ENCODE measurements around the gene CDCA4. TPM values are rescaled to one million over a fixed set of nuclear protein-coding genes. Genes with fewer than 3 reads are reported as not detected.

The CDCA4 gene
- total RNA-seq, 1 experiment from 2014 or later = 57.7 TPM

- Histone ChIP-seq H3T11ph (ENCODE audit: low read length) (no peak overlapping the region), H2AFZ (ENCODE audit: low read length) (no peak overlapping the region), H3K23ac (ENCODE audit: insufficient read length, low read depth, low read length) (no peak overlapping the region), H2BK5ac (ENCODE audit: insufficient read length, low read length) (no peak overlapping the region), H3K79me2 (ENCODE audit: insufficient read depth, low read length) (no peaks in the 10 kb centered on the region), H4K20me1 (ENCODE audit: control insufficient read depth, insufficient read depth, insufficient read length) (no peaks in the 10 kb centered on the region), H3K79me1 (ENCODE audit: insufficient read depth, low read depth, low read length, poor library complexity, severe bottlenecking) (no peaks in the 10 kb centered on the region), H3K27me3 (ENCODE audit: insufficient read depth, low read length) (no peaks in the 10 kb centered on the region), H2BK20ac (ENCODE audit: low read depth, low read length, poor library complexity, severe bottlenecking) (no peak overlapping the region), H4K91ac (ENCODE audit: insufficient read length, low read depth, low read length) (no peak overlapping the region), H3K56ac (ENCODE audit: insufficient read length, low read depth, low read length) (no peak overlapping the region), H4K8ac (replicated peaks; ENCODE audit: insufficient read length, low read depth, low read length) (no peak overlapping the region), H2BK120ac (ENCODE audit: low read depth, low read length, poor library complexity, severe bottlenecking) (no peak overlapping the region), H3K4me1 (ENCODE audit: insufficient read depth, low read length) (no peaks in the 10 kb centered on the region), H3K9me3 (ENCODE audit: control insufficient read depth, low read depth, low read length) (no peaks in the 10 kb centered on the region), H2BK12ac (ENCODE audit: insufficient read length, low read depth, low read length) (no peak overlapping the region), H3K14ac (ENCODE audit: insufficient read depth, low read length) (no peak overlapping the region), H2BK15ac (ENCODE audit: low read depth, low read length) (no peak overlapping the region), H2AK5ac (ENCODE audit: insufficient read length, low read length) (no peak overlapping the region), H3K9ac (ENCODE audit: extremely low read depth, insufficient read length, low read length) (no peak overlapping the region), H3K18ac (ENCODE audit: insufficient read length, low read depth, low read length) (no peak overlapping the region), H3K23me2 (ENCODE audit: insufficient read length, low read depth, low read length, poor library complexity, severe bottlenecking) (no peaks in the 10 kb centered on the region), H3K4me2 (ENCODE audit: insufficient read depth, insufficient read length, low read length) (no peak overlapping the region), H4K5ac (ENCODE audit: insufficient read length, low read depth, low read length) (no peak overlapping the region), H3K4ac (ENCODE audit: low read depth, low read length) (no peak overlapping the region), H3K27ac (ENCODE audit: insufficient read length, low read depth, low read length) (no peak overlapping the region)
- Mint-ChIP-seq H3K27ac (no peak overlapping the region), H3K9me3 (no peaks in the 10 kb centered on the region), H3K4me1 (peaks cover 4 to 8% of the 10 kb centered on the region in 2 experiments; a peak in 2 of 4 replicates), H3K4me3 (no peak overlapping the region), H3K36me3 (ENCODE audit: insufficient read depth in 1 of 3, low read depth in 3 of 3) (no peaks in the 10 kb centered on the region), H3K27me3 (ENCODE audit: low read depth) (peaks cover 17% of the 10 kb centered on the region)
- TF ChIP-seq, protein P1, sequence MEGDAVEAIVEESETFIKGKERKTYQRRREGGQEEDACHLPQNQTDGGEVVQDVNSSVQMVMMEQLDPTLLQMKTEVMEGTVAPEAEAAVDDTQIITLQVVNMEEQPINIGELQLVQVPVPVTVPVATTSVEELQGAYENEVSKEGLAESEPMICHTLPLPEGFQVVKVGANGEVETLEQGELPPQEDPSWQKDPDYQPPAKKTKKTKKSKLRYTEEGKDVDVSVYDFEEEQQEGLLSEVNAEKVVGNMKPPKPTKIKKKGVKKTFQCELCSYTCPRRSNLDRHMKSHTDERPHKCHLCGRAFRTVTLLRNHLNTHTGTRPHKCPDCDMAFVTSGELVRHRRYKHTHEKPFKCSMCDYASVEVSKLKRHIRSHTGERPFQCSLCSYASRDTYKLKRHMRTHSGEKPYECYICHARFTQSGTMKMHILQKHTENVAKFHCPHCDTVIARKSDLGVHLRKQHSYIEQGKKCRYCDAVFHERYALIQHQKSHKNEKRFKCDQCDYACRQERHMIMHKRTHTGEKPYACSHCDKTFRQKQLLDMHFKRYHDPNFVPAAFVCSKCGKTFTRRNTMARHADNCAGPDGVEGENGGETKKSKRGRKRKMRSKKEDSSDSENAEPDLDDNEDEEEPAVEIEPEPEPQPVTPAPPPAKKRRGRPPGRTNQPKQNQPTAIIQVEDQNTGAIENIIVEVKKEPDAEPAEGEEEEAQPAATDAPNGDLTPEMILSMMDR (conservative IDR thresholded peaks at IDR 0.05) = no peak
- no CpG with 5 or more reads among the region's 18 CpGs for WGBS (ENCODE audit: extremely low coverage, insufficient read length, low lambda C conversion rate)
- DNase-seq = no peak
Measured at GRCh38 chr14:105067140-105067968, 46.5 kb upstream of the CDCA4 start.
